Neural cell (in vitro differentiated cells): Measurements from ENCODE around the gene GPR183. TPM values are rescaled to one million over a fixed set of nuclear protein-coding genes. Genes with fewer than 3 reads are reported as not detected.

ENCODE experiments used
- H2AFZ ChIP-seq: fragments of 200-600, 300-800 bp; sonication (generic), shearing (Covaris generic); 2 replicates; pipeline ENCODE4 v1.6.0; 2014; ENCODE audit warnings: low read depth, mild to moderate bottlenecking, antibody characterized with exemption, low read length, moderate library complexity
- H3F3A ChIP-seq: fragments of 200-600 bp; shearing (Covaris generic); 2 replicates; pipeline ENCODE4 v1.6.1; 2016; ENCODE audit warnings: mild to moderate bottlenecking, moderate library complexity, mixed read lengths, antibody characterized with exemption, low read length; ENCODE audit not compliant: insufficient read depth, poor library complexity, severe bottlenecking
- H3K27ac ChIP-seq: fragments of 200-600, 300-800 bp; sonication (generic), shearing (Covaris generic); 2 replicates; pipeline ENCODE4 v1.5.1; 2014; ENCODE audit warnings: mild to moderate bottlenecking, low read length, moderate library complexity
- H3K27me3 ChIP-seq: fragments of 300-800, 200-600 bp; sonication (generic), shearing (Covaris generic); 2 replicates; pipeline ENCODE4 v1.6.0; 2014; ENCODE audit warnings: mild to moderate bottlenecking, low read depth, low read length, moderate library complexity; ENCODE audit not compliant: insufficient read depth
- H3K36me3 ChIP-seq: fragments of 300-800, 200-600 bp; sonication (generic), shearing (Covaris generic); 2 replicates; pipeline ENCODE4 v1.5.1; 2014; ENCODE audit warnings: mild to moderate bottlenecking, antibody characterized with exemption, low read length, moderate library complexity; ENCODE audit not compliant: insufficient read depth
- H3K4me2 ChIP-seq: fragments of 300-800, 200-600 bp; sonication (generic), shearing (Covaris generic); 2 replicates; pipeline ENCODE4 v1.6.0; 2014; ENCODE audit warnings: mild to moderate bottlenecking, low read length
- H3K4me3 ChIP-seq: fragments of 300-800, 200-600 bp; sonication (generic), shearing (Covaris generic); 2 replicates; pipeline ENCODE4 v1.5.1; 2014; ENCODE audit warnings: mild to moderate bottlenecking, low read length, moderate library complexity
- H3K79me2 ChIP-seq: fragments of 200-600 bp; shearing (Covaris generic); replicated peaks from 2 replicates; pipeline ENCODE4 v1.6.0; 2014; ENCODE audit warnings: mild to moderate bottlenecking, low read length, moderate library complexity; ENCODE audit not compliant: insufficient read depth
- H3K9ac ChIP-seq: fragments of 300-800, 200-600 bp; sonication (generic), shearing (Covaris generic); 2 replicates; pipeline ENCODE4 v1.6.1; 2016; ENCODE audit warnings: mild to moderate bottlenecking, low read length, mixed read lengths
- H3K9me2 ChIP-seq: fragments of 200-600 bp; shearing (Covaris generic); 2 replicates; pipeline ENCODE4 v1.6.1; 2016; ENCODE audit warnings: mild to moderate bottlenecking, low read length, mixed read lengths; ENCODE audit not compliant: insufficient read depth
- H3K9me3 ChIP-seq: fragments of 200-600, 300-800 bp; sonication (generic), shearing (Covaris generic); 2 replicates; pipeline ENCODE4 v1.6.1; 2016; ENCODE audit warnings: mild to moderate bottlenecking, mixed run types, low read length, moderate library complexity, mixed read lengths
- H4K20me1 ChIP-seq: fragments of 200-600 bp; shearing (Covaris generic); 2 replicates; pipeline ENCODE4 v1.6.1; 2016; ENCODE audit warnings: mild to moderate bottlenecking, mixed run types; ENCODE audit not compliant: insufficient read depth
- EP300 ChIP-seq: fragments of 450-650 bp; conservative IDR thresholded peaks from 2 replicates; pipeline ENCODE4 v1.6.1; 2014; ENCODE audit warnings: antibody characterized with exemption, mild to moderate bottlenecking, moderate library complexity; ENCODE audit not compliant: poor library complexity, severe bottlenecking
- EZH2 ChIP-seq: fragments of 200-600, 300-800 bp; shearing (Covaris generic), sonication (generic); IDR thresholded peaks from 2 replicates; pipeline ENCODE4 v1.6.1; 2014; ENCODE audit warnings: antibody characterized with exemption, low read length, borderline replicate concordance, mild to moderate bottlenecking; ENCODE audit not compliant: insufficient read depth, poor library complexity, severe bottlenecking
- MXI1 ChIP-seq: fragments of 450-650 bp; conservative IDR thresholded peaks from 2 replicates; pipeline ENCODE4 v1.6.1; 2014; ENCODE audit warnings: antibody characterized with exemption, mild to moderate bottlenecking; ENCODE audit not compliant: poor library complexity, severe bottlenecking
- POLR2AphosphoS5 ChIP-seq: IDR thresholded peaks from 2 replicates; pipeline ENCODE4 v1.6.1; 2012
- RAD21 ChIP-seq: fragments of 450-650 bp; conservative IDR thresholded peaks from 2 replicates; pipeline ENCODE4 v1.6.1; 2014; ENCODE audit warnings: antibody characterized with exemption, mild to moderate bottlenecking, moderate library complexity
- SMC3 ChIP-seq: fragments of 450-650 bp; conservative IDR thresholded peaks from 2 replicates; pipeline ENCODE4 v1.6.1; 2014; ENCODE audit warnings: antibody characterized with exemption, mild to moderate bottlenecking, moderate library complexity; ENCODE audit not compliant: poor library complexity
- TAF1 ChIP-seq: IDR thresholded peaks from 2 replicates; pipeline ENCODE4 v1.6.1; 2012; ENCODE audit warnings: low read depth
- polyA plus RNA-seq: library from polyadenylated mRNA; depleted of rRNA; stranded (reverse); fragments of >200 nt; gene quantifications from 2 replicates; pipeline ENCODE4 v1.2.3, GENCODE V29; 2014
- TF ChIP-seq, protein P1 (sequence below): IDR thresholded peaks from 2 replicates; pipeline ENCODE4 v1.6.1; 2012; ENCODE audit warnings: borderline replicate concordance
- TF ChIP-seq, protein P2 (sequence below): fragments of 450-650 bp; IDR thresholded peaks from 2 replicates; pipeline ENCODE4 v1.5.1; 2014; ENCODE audit warnings: antibody characterized with exemption, mild to moderate bottlenecking, moderate library complexity; ENCODE audit not compliant: poor library complexity, severe bottlenecking

Gene GPR183
- polyA plus RNA-seq, 1 donor from 2014 or later, result not detected

DNA sequence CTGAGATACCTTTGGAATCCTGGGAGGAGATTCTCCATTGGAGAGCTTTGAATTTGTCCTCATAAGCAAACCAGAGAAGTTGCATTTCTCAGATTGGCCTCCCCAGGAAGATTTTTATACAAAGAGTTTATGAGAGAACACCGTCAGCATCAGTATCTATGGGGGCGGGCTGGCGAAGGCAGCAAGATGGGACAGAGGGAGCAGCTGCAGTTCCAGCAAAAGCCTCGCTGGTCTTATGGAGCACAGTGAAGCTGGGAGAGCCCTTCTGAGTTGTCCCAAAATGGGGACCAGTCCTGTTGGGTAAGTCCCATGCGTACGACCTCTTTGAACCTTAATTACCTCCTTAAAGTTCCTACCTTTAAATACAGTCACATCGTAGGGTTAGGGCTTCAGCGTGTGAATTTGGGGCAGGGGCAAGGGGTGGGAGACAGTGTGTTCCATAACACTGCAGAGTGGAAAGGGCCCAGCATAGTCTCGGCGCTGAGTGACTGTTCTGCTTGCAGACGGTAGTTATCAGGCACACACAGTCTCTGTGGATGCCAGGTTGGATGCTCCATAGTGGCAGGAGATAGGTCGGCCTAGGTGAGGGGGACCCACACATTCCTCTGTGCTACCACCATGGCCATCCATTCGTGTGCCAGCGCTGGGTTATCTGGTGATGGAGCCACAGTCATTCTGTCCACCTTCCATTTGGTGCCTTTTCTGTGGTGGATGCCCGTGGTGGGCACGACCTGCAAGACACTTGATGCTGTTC is 34.9 kb upstream of the GPR183 start:
- H3K36me3 ChIP-seq, result no peaks in the 10 kb centered on the region
- H3K4me2 ChIP-seq, result no peak overlapping the region
- no peaks in the 10 kb centered on the region for H3F3A ChIP-seq
- H4K20me1 ChIP-seq, result no peaks in the 10 kb centered on the region
- H3K27ac ChIP-seq, result no peak overlapping the region
- no peaks in the 10 kb centered on the region for H3K27me3 ChIP-seq
- H3K9me3 ChIP-seq, result no peaks in the 10 kb centered on the region
- H3K9me2 ChIP-seq, result no peaks in the 10 kb centered on the region
- H2AFZ ChIP-seq, result no peak overlapping the region
- H3K4me3 ChIP-seq, result no peak overlapping the region
- TF ChIP-seq EP300, result no peak
- H3K79me2 ChIP-seq, result no peaks in the 10 kb centered on the region
- H3K9ac ChIP-seq, result no peak overlapping the region

DNA sequence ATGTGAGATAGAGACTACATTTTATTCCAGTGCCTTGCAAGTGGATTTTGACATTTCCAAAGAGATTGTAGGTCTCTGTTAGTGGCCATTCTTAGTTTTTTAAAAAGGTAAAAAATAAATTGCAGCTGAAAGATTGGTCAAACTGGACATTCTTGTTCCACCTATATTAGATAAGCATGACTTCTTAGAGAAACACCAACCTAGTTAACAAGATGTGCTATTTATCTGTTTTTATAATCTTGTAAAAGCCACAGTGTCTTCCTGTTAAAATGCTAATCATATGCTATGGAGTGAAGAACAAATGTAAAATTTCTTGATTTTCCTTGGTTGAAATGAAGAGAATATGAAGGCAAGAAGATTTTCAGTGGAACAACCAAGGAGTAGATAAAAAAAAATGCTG is 33.4 kb upstream of the GPR183 start:
- Histone ChIP-seq H3K36me3 (no peaks in the 10 kb centered on the region), H3K27me3 (no peaks in the 10 kb centered on the region), H3F3A (no peaks in the 10 kb centered on the region), H3K9me2 (no peaks in the 10 kb centered on the region), H3K4me2 (no peak overlapping the region), H3K9ac (no peak overlapping the region), H3K27ac (no peak overlapping the region), H3K4me3 (no peak overlapping the region), H4K20me1 (no peaks in the 10 kb centered on the region), H3K79me2 (no peaks in the 10 kb centered on the region), H3K9me3 (no peaks in the 10 kb centered on the region), H2AFZ (no peak overlapping the region)
- TF ChIP-seq TAF1, result no peak
- TF ChIP-seq, protein P1, sequence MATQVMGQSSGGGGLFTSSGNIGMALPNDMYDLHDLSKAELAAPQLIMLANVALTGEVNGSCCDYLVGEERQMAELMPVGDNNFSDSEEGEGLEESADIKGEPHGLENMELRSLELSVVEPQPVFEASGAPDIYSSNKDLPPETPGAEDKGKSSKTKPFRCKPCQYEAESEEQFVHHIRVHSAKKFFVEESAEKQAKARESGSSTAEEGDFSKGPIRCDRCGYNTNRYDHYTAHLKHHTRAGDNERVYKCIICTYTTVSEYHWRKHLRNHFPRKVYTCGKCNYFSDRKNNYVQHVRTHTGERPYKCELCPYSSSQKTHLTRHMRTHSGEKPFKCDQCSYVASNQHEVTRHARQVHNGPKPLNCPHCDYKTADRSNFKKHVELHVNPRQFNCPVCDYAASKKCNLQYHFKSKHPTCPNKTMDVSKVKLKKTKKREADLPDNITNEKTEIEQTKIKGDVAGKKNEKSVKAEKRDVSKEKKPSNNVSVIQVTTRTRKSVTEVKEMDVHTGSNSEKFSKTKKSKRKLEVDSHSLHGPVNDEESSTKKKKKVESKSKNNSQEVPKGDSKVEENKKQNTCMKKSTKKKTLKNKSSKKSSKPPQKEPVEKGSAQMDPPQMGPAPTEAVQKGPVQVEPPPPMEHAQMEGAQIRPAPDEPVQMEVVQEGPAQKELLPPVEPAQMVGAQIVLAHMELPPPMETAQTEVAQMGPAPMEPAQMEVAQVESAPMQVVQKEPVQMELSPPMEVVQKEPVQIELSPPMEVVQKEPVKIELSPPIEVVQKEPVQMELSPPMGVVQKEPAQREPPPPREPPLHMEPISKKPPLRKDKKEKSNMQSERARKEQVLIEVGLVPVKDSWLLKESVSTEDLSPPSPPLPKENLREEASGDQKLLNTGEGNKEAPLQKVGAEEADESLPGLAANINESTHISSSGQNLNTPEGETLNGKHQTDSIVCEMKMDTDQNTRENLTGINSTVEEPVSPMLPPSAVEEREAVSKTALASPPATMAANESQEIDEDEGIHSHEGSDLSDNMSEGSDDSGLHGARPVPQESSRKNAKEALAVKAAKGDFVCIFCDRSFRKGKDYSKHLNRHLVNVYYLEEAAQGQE, result no peak
- TF ChIP-seq SMC3, result no peak
- no peak for TF ChIP-seq POLR2AphosphoS5
- TF ChIP-seq, protein P2, sequence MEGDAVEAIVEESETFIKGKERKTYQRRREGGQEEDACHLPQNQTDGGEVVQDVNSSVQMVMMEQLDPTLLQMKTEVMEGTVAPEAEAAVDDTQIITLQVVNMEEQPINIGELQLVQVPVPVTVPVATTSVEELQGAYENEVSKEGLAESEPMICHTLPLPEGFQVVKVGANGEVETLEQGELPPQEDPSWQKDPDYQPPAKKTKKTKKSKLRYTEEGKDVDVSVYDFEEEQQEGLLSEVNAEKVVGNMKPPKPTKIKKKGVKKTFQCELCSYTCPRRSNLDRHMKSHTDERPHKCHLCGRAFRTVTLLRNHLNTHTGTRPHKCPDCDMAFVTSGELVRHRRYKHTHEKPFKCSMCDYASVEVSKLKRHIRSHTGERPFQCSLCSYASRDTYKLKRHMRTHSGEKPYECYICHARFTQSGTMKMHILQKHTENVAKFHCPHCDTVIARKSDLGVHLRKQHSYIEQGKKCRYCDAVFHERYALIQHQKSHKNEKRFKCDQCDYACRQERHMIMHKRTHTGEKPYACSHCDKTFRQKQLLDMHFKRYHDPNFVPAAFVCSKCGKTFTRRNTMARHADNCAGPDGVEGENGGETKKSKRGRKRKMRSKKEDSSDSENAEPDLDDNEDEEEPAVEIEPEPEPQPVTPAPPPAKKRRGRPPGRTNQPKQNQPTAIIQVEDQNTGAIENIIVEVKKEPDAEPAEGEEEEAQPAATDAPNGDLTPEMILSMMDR, result no peak
- no peak for TF ChIP-seq MXI1
- TF ChIP-seq RAD21, result no peak
- TF ChIP-seq EZH2, result no peak
- TF ChIP-seq EP300, result no peak
